ENCODE measurements around the gene IRX6. TPM values are rescaled to one million over a fixed set of nuclear protein-coding genes. Genes with fewer than 3 reads are reported as not detected.

Gene IRX6
- polyA plus RNA-seq, 1 donor (not counting 4 experiments of a cell fraction or from before 2014, with no cell fraction given): not detected

GRCh38 chr16:55346475-55346874, 22.5 kb downstream of the IRX6 start:
- H3K36me3 ChIP-seq (ENCODE audit: control insufficient read depth in 2 of 2, extremely low read depth in 1 of 2, insufficient read depth in 2 of 2, low read length in 2 of 2): no peaks in the 10 kb centered on the region
- no peak overlapping the region for H2AFZ ChIP-seq (ENCODE audit: control insufficient read depth, low read length)
- no peaks in the 10 kb centered on the region for H3K9me1 ChIP-seq (ENCODE audit: control insufficient read depth, extremely low read depth, insufficient read depth, low read length)
- FAIRE-seq (no peak), DNase-seq (ENCODE audit: low read depth, low spot score) (no peak)
- no peak overlapping the region for H3K4me3 ChIP-seq (ENCODE audit: control insufficient read depth in 2 of 3, extremely low read depth in 1 of 3, insufficient read depth in 2 of 3, low read depth in 1 of 3, low read length in 3 of 3)
- H3K79me2 ChIP-seq (ENCODE audit: control insufficient read depth, insufficient read depth, low read length): no peaks in the 10 kb centered on the region
- TF ChIP-seq EZH2 (IDR thresholded peaks at IDR 0.05; ENCODE audit: low read length): no peak
- TF ChIP-seq CTCF (optimal IDR thresholded peaks at IDR 0.05 in 1 of 3, IDR thresholded peaks at IDR 0.05 in 1 of 3, conservative IDR thresholded peaks at IDR 0.05 in 1 of 3; ENCODE audit: extremely low read depth in 1 of 3, insufficient read depth in 2 of 3, low read length in 3 of 3): no peak
- no peak overlapping the region for H3K27ac ChIP-seq (ENCODE audit: control insufficient read depth, insufficient read depth, low read length)
- no peaks in the 10 kb centered on the region for H4K20me1 ChIP-seq (ENCODE audit: control insufficient read depth, extremely low read depth, insufficient read depth, low read length)
- H3K4me1 ChIP-seq (ENCODE audit: control insufficient read depth, extremely low read depth, insufficient read depth, low read length): no peaks in the 10 kb centered on the region
- H3K27me3 ChIP-seq (ENCODE audit: control insufficient read depth, extremely low read depth, insufficient read depth, low read length): peaks cover 3% of the 10 kb centered on the region
- H3K9me3 ChIP-seq (ENCODE audit: control insufficient read depth, low read depth, low read length): no peaks in the 10 kb centered on the region
- no peak overlapping the region for H3K4me2 ChIP-seq (ENCODE audit: control insufficient read depth, extremely low read depth, insufficient read depth, low read depth, low read length)
- dilution Hi-C loops (cut with MboI; ENCODE audit: extremely low pct_ligation_motif_present, low sequenced_read_pairs): no loop called here
- H3K9ac ChIP-seq (ENCODE audit: control insufficient read depth, extremely low read depth, insufficient read depth, low read length): no peak overlapping the region

- TF ChIP-seq CTCF (optimal IDR thresholded peaks at IDR 0.05 in 1 of 3, IDR thresholded peaks at IDR 0.05 in 1 of 3, conservative IDR thresholded peaks at IDR 0.05 in 1 of 3; ENCODE audit: extremely low read depth in 1 of 3, insufficient read depth in 2 of 3, low read length in 3 of 3) (no peak), EZH2 (IDR thresholded peaks at IDR 0.05; ENCODE audit: low read length) (no peak)
- Histone ChIP-seq H3K79me2 (ENCODE audit: control insufficient read depth, insufficient read depth, low read length) (no peaks in the 10 kb centered on the region), H3K9me1 (ENCODE audit: control insufficient read depth, extremely low read depth, insufficient read depth, low read length) (no peaks in the 10 kb centered on the region), H3K27me3 (ENCODE audit: control insufficient read depth, extremely low read depth, insufficient read depth, low read length) (peaks cover 3% of the 10 kb centered on the region), H2AFZ (ENCODE audit: control insufficient read depth, low read length) (no peak overlapping the region), H4K20me1 (ENCODE audit: control insufficient read depth, extremely low read depth, insufficient read depth, low read length) (no peaks in the 10 kb centered on the region), H3K9ac (ENCODE audit: control insufficient read depth, extremely low read depth, insufficient read depth, low read length) (no peak overlapping the region), H3K27ac (ENCODE audit: control insufficient read depth, insufficient read depth, low read length) (no peak overlapping the region), H3K9me3 (ENCODE audit: control insufficient read depth, low read depth, low read length) (no peaks in the 10 kb centered on the region), H3K4me1 (ENCODE audit: control insufficient read depth, extremely low read depth, insufficient read depth, low read length) (no peaks in the 10 kb centered on the region), H3K4me3 (ENCODE audit: control insufficient read depth in 2 of 3, extremely low read depth in 1 of 3, insufficient read depth in 2 of 3, low read depth in 1 of 3, low read length in 3 of 3) (no peak overlapping the region), H3K4me2 (ENCODE audit: control insufficient read depth, extremely low read depth, insufficient read depth, low read depth, low read length) (no peak overlapping the region), H3K36me3 (ENCODE audit: control insufficient read depth in 2 of 2, extremely low read depth in 1 of 2, insufficient read depth in 2 of 2, low read length in 2 of 2) (no peaks in the 10 kb centered on the region)
- DNase-seq (ENCODE audit: low read depth, low spot score): no peak
- FAIRE-seq: no peak
- dilution Hi-C loops (cut with MboI; ENCODE audit: extremely low pct_ligation_motif_present, low sequenced_read_pairs): no loop called here
Observed at GRCh38 chr16:55349867-55350266, 25.9 kb downstream of the IRX6 start.

Data from keratinocyte (primary cell).